BJ (cell line): ENCODE results near the gene RPL18. TPM values are rescaled to one million over a fixed set of nuclear protein-coding genes. Genes with fewer than 3 reads are reported as not detected.

Experiments
- CTCF ChIA-PET: fragments of 350-600 bp; formaldehyde crosslinking; extraction: SDS; loops from one replicate; lab custom pipeline; 2021; ENCODE audit warnings: antibody characterized with exemption, inconsistent platforms; lab: Yijun Ruan, JAX
- POLR2A ChIA-PET: fragments of 300-600 bp; sonication (Branson Sonifier 250); formaldehyde crosslinking; extraction: SDS; loops from one replicate; lab custom pipeline; 2021; ENCODE audit warnings: antibody characterized with exemption; lab: Charles Lee
- DNase-seq: peaks from one replicate; pipeline ENCODE4 v3.0.0-alpha.2; 2011; ENCODE audit warnings: low read depth
- H3K27me3 ChIP-seq: 2 replicates; pipeline ENCODE4 v1.6.0; 2011; ENCODE audit warnings: low read length; ENCODE audit not compliant: control insufficient read depth, insufficient read depth
- H3K36me3 ChIP-seq: 2 replicates; pipeline ENCODE4 v1.5.1; 2011; ENCODE audit warnings: low read length; ENCODE audit not compliant: control insufficient read depth, insufficient read depth
- H3K4me3 ChIP-seq: 2 replicates; pipeline ENCODE4 v1.5.1; 2011; ENCODE audit warnings: low read depth, mild to moderate bottlenecking, control low read depth, low read length
- CTCF ChIP-seq: IDR thresholded peaks from 2 replicates; pipeline ENCODE4 v1.5.1; 2011; ENCODE audit warnings: low read depth, mild to moderate bottlenecking, control low read depth, inconsistent platforms, low read length, moderate library complexity; ENCODE audit not compliant: insufficient read depth
- polyA plus RNA-seq: library from polyadenylated mRNA; depleted of rRNA; stranded (reverse); fragments of >200 nt; gene quantifications from 2 replicates; pipeline ENCODE4 v1.2.3, GENCODE V29; 2011; rRNA removed

The RPL18 gene
- polyA plus RNA-seq, 1 experiment: 1,324 TPM

- CTCF ChIA-PET: no interaction called here
- POLR2A ChIA-PET: no interaction called here
- TF ChIP-seq CTCF: no peak
These were observed 49.2 kb downstream of the RPL18 start for GRCh38 chr19:48569814-48570213.

GRCh38 chr19:48568345-48568886 is 50.6 kb downstream of the RPL18 start:
- ChIA-PET CTCF (interaction anchor here (0.6 to 3.8 kb wide), 6 partner anchors 15 to 177 kb away, joined by 3 to 10 read pairs (median 6); partner anchors contain the start of gene KDELR1), POLR2A (no interaction called here)
- no peak overlapping the region for H3K4me3 ChIP-seq
- peak; percentile 62 for DNase-seq
- no peaks in the 10 kb centered on the region for H3K36me3 ChIP-seq
- TF ChIP-seq CTCF: no peak
- no peaks in the 10 kb centered on the region for H3K27me3 ChIP-seq

More at GRCh38 chr19:48569814-48570213, 49.2 kb downstream of the RPL18 start:
- H3K36me3 ChIP-seq: no peaks in the 10 kb centered on the region
- DNase-seq: no peak
- H3K4me3 ChIP-seq: no peak overlapping the region
- no peaks in the 10 kb centered on the region for H3K27me3 ChIP-seq

Other genes starting within 250 kb of the RPL18 start
- gene KDELR1, start 227.6 kb downstream of the RPL18 start, polyA plus RNA-seq: 237 and 273 TPM in 2 replicates
- 0.36 and 0.64 TPM in 2 replicates for gene GRIN2D, start 225.5 kb downstream of the RPL18 start, polyA plus RNA-seq
- gene GRWD1, start 173.2 kb downstream of the RPL18 start, polyA plus RNA-seq: 13.9 and 20.0 TPM in 2 replicates
- 0.31 and 0.34 TPM in 2 replicates for gene KCNJ14, start 163.6 kb downstream of the RPL18 start, polyA plus RNA-seq
- gene CYTH2, start 149.8 kb downstream of the RPL18 start, polyA plus RNA-seq: 40.5 and 65.8 TPM in 2 replicates
- gene LMTK3, start 107.3 kb downstream of the RPL18 start, polyA plus RNA-seq: 0.04 TPM in 1 of 2 replicates, not detected in the other
- gene SULT2B1, start 67.0 kb downstream of the RPL18 start, polyA plus RNA-seq: 0.25 TPM in 1 of 2 replicates, not detected in the other
- not detected in 2 replicates for gene SPACA4, start 12.4 kb downstream of the RPL18 start, polyA plus RNA-seq
- 0.16 TPM in 1 of 2 replicates, not detected in the other for gene FAM83E, start 4.1 kb downstream of the RPL18 start, polyA plus RNA-seq
- gene SPHK2, start 328 bp upstream of the RPL18 start, polyA plus RNA-seq: 5.6 and 9.2 TPM in 2 replicates
- gene DBP, start 18.2 kb upstream of the RPL18 start, polyA plus RNA-seq: 4.3 and 5.3 TPM in 2 replicates
- 3.0 and 3.2 TPM in 2 replicates for gene CA11, start 27.0 kb upstream of the RPL18 start, polyA plus RNA-seq
- 0.10 and 0.11 TPM in 2 replicates for gene NTN5, start 53.8 kb upstream of the RPL18 start, polyA plus RNA-seq
- gene FUT2, start 76.8 kb upstream of the RPL18 start, polyA plus RNA-seq: not detected in 2 replicates
- gene MAMSTR, start 100.5 kb upstream of the RPL18 start, polyA plus RNA-seq: 0.86 and 1.5 TPM in 2 replicates
- 0.76 and 1.1 TPM in 2 replicates for gene RASIP1, start 121.4 kb upstream of the RPL18 start, polyA plus RNA-seq
- gene IZUMO1, start 127.7 kb upstream of the RPL18 start, polyA plus RNA-seq: not detected in 2 replicates
- gene FUT1, start 133.5 kb upstream of the RPL18 start, polyA plus RNA-seq: 0.32 and 0.37 TPM in 2 replicates
- gene FGF21, start 136.3 kb upstream of the RPL18 start, polyA plus RNA-seq: not detected in 2 replicates
- 32.1 and 52.2 TPM in 2 replicates for gene BCAT2, start 191.9 kb upstream of the RPL18 start, polyA plus RNA-seq
- gene HSD17B14, start 217.3 kb upstream of the RPL18 start, polyA plus RNA-seq: 7.4 and 7.6 TPM in 2 replicates
- 3.3 and 5.4 TPM in 2 replicates for gene PLEKHA4, start 249.4 kb upstream of the RPL18 start, polyA plus RNA-seq